ENCODE results near the gene TRPM1. TPM values are rescaled to one million over a fixed set of nuclear protein-coding genes. Genes with fewer than 3 reads are reported as not detected.
A peak's percentile ranks its signal among the peaks of the same experiment; 100 is the strongest.

The TRPM1 gene
- total RNA-seq, 4 donors from 2014 or later: 0.19 to 1.8 TPM; not detected in 2

DNA sequence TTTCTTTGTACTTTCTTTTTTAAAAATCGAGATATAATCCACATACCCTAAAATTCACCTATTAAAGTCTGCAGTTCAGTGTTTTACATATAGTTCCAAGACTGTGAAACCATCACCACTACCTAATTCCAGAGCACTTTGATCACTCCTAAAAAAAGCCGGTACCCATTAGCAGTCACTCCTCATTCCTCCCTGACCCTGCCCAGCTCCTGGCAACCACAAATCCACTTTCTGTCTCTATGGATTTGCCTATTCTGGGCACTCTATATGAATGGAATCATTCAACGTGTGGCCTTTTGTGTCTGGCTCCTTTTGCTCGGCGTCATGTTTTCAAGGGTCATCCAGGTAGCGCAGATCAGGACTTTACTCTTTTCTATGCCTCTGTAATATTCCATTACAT lies 17.3 kb downstream of the TRPM1 start:
- ATAC-seq (ENCODE audit: low FRiP score) (no peak), DNase-seq (ENCODE audit: low spot score) (no peak)
- TF ChIP-seq, protein P1, sequence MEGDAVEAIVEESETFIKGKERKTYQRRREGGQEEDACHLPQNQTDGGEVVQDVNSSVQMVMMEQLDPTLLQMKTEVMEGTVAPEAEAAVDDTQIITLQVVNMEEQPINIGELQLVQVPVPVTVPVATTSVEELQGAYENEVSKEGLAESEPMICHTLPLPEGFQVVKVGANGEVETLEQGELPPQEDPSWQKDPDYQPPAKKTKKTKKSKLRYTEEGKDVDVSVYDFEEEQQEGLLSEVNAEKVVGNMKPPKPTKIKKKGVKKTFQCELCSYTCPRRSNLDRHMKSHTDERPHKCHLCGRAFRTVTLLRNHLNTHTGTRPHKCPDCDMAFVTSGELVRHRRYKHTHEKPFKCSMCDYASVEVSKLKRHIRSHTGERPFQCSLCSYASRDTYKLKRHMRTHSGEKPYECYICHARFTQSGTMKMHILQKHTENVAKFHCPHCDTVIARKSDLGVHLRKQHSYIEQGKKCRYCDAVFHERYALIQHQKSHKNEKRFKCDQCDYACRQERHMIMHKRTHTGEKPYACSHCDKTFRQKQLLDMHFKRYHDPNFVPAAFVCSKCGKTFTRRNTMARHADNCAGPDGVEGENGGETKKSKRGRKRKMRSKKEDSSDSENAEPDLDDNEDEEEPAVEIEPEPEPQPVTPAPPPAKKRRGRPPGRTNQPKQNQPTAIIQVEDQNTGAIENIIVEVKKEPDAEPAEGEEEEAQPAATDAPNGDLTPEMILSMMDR (IDR thresholded peaks at IDR 0.05): no peak

DNA sequence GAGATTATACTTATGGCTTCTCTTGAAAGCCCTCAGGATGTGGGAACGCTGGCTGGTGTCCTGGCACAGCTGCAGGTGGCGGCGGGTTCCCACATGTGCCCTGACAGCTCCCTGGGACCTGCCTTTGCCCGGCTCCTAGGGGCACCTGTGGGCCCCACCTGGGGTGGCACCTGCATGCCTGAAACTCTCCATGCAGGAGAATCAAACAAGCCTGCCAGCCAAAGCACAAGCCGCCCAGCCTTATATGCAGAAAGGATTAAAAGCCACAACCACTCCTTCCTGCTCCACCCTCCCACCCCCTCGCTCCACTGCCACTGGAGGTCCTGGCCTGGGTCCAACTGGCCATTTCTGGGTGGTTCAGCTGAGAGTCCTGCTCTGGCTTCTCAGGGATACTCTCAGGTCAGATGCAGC lies 18.1 kb downstream of the TRPM1 start:
- DNase-seq (ENCODE audit: low spot score): no peak
- no peak for ATAC-seq (ENCODE audit: low FRiP score)
- TF ChIP-seq, protein P1 (IDR thresholded peaks at IDR 0.05): no peak

DNA sequence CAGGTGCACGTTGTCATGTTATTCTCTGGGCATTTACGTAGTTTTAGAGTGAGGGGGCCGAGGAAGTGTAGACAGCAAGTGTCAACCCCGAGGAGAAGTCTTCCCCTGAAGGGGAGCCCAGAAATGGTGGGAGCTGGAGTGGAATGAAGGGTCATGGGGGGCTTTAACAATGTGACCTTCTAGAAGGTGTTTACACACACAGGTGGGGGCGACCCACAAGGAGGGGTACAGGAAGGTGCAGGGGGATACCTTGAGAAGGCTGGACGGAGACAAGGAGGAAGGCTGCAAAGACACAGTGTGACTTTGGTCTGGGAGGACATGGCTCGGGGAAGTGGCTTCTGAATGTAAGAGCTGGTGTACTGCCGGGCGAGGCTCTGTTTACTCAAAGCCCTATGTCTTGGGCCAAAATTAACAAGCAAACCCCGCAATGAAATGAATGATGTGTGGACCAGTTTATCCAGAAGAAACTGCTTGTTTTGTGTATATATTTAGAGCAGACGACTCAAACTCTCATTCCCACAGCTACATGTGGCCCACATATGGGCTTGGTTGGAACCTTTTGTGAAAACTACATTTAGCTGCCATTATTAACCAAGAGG lies 18.7 kb downstream of the TRPM1 start:
- no peak for ATAC-seq (ENCODE audit: low FRiP score)
- no peak for DNase-seq (ENCODE audit: low spot score)
- TF ChIP-seq, protein P1 (IDR thresholded peaks at IDR 0.05): no peak

DNA sequence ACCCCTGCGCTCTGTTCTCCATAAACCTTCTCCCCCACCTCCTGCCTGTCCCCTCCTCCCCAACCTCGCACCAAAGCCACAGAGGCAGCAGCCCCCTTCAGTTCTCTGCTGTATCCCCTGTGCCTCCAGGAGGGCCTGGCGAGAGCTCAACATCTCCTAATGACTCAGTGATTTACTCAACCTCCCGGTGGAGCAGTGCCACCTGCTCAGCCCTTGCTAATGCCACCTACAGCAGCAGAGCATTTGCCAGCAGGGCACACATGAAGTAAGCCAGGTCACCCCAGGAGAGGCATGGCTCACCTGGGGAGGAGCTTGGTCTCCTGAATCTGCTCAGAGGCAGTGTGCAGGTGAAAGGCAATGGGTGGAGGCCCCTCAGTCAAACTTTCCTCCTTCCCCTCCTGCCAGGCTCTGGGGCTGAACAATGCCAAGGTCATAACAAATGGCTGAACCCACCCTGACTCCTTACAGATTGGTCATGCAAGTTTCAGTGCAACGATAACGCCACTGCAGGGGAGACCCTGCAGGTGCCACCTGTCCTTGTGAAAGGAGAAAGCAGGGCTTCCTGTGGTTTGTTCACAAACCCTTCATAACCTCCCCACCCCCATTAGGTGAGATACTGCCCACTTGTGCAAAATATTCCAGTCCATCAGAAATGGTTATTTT lies 19.8 kb downstream of the TRPM1 start:
- no peak for ATAC-seq (ENCODE audit: low FRiP score)

DNA sequence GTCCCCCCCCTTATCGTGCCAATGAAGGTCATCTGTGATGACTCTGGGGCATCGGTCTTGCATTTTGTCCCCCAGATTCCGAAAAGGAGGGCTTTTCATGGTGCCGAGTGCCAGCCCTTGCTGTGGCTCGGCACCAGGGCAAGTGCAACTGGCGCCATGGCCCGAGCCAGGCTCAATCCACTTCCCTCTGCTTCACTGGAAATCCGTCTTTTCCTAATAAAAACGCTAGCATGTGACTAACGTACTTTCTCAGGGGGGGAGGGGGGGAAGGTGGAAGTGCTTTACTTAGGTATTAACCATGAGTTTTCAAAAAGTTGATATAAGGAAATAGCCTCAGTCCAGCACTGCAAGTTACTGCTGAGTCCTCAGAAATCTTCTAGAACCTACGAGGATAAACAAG lies 20.5 kb downstream of the TRPM1 start:
- DNase-seq (ENCODE audit: low spot score) (no peak), ATAC-seq (ENCODE audit: low FRiP score) (no peak)
- TF ChIP-seq, protein P1 (IDR thresholded peaks at IDR 0.05): no peak

More for the DNA sequence above, 19.8 kb downstream of the TRPM1 start:
- no peak for DNase-seq (ENCODE audit: low spot score)
- TF ChIP-seq, protein P1 (IDR thresholded peaks at IDR 0.05): no peak

DNA sequence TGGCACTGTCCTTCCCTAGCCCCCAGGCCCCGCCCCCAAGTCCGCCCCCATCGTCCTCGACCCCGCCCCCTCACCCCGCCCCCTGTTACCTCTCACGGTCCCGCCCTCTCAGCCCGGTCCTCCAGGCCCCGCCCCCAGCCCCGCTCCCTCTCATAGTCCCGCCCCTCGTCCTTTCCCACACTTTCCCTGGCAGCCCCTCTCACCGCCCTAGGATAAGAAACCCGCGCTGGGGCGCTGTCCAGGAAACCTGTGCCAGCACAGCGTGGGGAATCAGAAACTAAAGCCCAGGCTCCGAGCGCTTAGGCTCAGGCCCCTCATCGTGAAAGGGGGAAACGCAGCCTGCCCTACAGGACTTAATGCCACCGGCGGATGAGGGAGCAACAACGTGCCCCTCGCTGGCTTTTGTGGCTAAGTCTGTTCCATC lies 20.9 kb downstream of the TRPM1 start:
- TF ChIP-seq, protein P1 (IDR thresholded peaks at IDR 0.05): no peak
- ATAC-seq (ENCODE audit: low FRiP score): peak; percentile 57
- no peak for DNase-seq (ENCODE audit: low spot score)

DNA sequence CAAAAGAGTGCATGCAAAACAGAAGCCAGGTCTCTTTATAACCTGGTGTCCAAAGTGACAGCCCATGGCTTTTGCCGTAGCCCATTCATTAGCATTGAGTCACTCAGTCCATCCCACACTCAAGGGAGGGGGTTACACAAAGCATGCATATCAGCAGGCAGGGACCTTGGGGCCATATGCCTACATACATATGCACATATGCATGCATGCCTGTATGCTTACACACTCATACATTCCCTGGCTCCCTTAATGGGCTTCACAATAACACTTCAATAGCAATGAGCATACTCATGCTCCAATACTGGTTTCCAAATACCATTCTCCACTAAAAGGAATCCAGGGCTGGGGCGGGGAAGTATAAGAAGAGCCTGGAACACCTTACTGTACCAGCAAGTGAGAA lies 22.0 kb downstream of the TRPM1 start:
- no peak for ATAC-seq (ENCODE audit: low FRiP score)
- TF ChIP-seq, protein P1 (IDR thresholded peaks at IDR 0.05): no peak

More for the DNA sequence above, 22.0 kb downstream of the TRPM1 start:
- DNase-seq (ENCODE audit: low spot score): no peak
